ENCODE measurements around the gene DAAM2. TPM values are rescaled to one million over a fixed set of nuclear protein-coding genes. Genes with fewer than 3 reads are reported as not detected.

The DAAM2 gene
- total RNA-seq, 1 experiment from 2014 or later, result not detected

- Mint-ChIP-seq H3K36me3 (ENCODE audit: insufficient read depth, unreplicated experiment) (peaks cover 7% of the 10 kb centered on the region), H3K4me3 (ENCODE audit: unreplicated experiment) (no peak overlapping the region), H3K9me3 (ENCODE audit: unreplicated experiment) (no peaks in the 10 kb centered on the region), H3K27me3 (ENCODE audit: insufficient read depth, unreplicated experiment) (no peaks in the 10 kb centered on the region), H3K27ac (ENCODE audit: low read depth, unreplicated experiment) (no peak overlapping the region), H3K4me1 (ENCODE audit: insufficient read depth, unreplicated experiment) (no peaks in the 10 kb centered on the region)
- POLR2A ChIA-PET, result no interaction called here
- DNase-seq (ENCODE audit: unreplicated experiment), result no peak
- intact Hi-C loops (cut with micrococcal nuclease), result loop anchor here (10.0 kb wide), 1 partner anchor 696 kb away; no protein-coding TSS in a partner anchor
- CTCF ChIA-PET, result interaction anchor here (1.1 kb wide), 1 partner anchor 36 kb away, joined by 3 read pairs; no protein-coding TSS in a partner anchor
- BruUV-seq (replicated peaks), result no TSS peak
- TF ChIP-seq CTCF (IDR thresholded peaks at IDR 0.05; ENCODE audit: unreplicated experiment), result no peak
These were observed 109.0 kb downstream of the DAAM2 start for GRCh38 chr6:39901116-39901655.

- ChIA-PET POLR2A (no interaction called here), CTCF (interaction anchor here (1.1 kb wide), 1 partner anchor 37 kb away, joined by 3 read pairs; no protein-coding TSS in a partner anchor)
- Mint-ChIP-seq H3K27ac (ENCODE audit: low read depth, unreplicated experiment) (no peak overlapping the region), H3K27me3 (ENCODE audit: insufficient read depth, unreplicated experiment) (no peaks in the 10 kb centered on the region), H3K36me3 (ENCODE audit: insufficient read depth, unreplicated experiment) (peaks cover 11% of the 10 kb centered on the region), H3K4me3 (ENCODE audit: unreplicated experiment) (no peak overlapping the region), H3K4me1 (ENCODE audit: insufficient read depth, unreplicated experiment) (no peaks in the 10 kb centered on the region), H3K9me3 (ENCODE audit: unreplicated experiment) (no peaks in the 10 kb centered on the region)
- TF ChIP-seq CTCF (IDR thresholded peaks at IDR 0.05; ENCODE audit: unreplicated experiment), result no peak
- no TSS peak for BruUV-seq (replicated peaks)
- no peak for DNase-seq (ENCODE audit: unreplicated experiment)
- intact Hi-C loops (cut with micrococcal nuclease), result loop anchor here (10.0 kb wide), 1 partner anchor 697 kb away; no protein-coding TSS in a partner anchor
These were observed 109.5 kb downstream of the DAAM2 start for GRCh38 chr6:39901670-39902069.

GRCh38 chr6:39902136-39902535 is 110.0 kb downstream of the DAAM2 start:
- no peaks in the 10 kb centered on the region for H3K27me3 Mint-ChIP-seq (ENCODE audit: insufficient read depth, unreplicated experiment)
- ChIA-PET POLR2A (no interaction called here), CTCF (interaction anchor here (0.5 to 1.0 kb wide), 2 partner anchors 79 to 1417 kb away, joined by 3 read pairs; no protein-coding TSS in a partner anchor)
- DNase-seq (ENCODE audit: unreplicated experiment), result no peak
- no TSS peak for BruUV-seq (replicated peaks)
- TF ChIP-seq CTCF (IDR thresholded peaks at IDR 0.05; ENCODE audit: unreplicated experiment), result no peak
- peaks cover 11% of the 10 kb centered on the region for H3K36me3 Mint-ChIP-seq (ENCODE audit: insufficient read depth, unreplicated experiment)
- no peak overlapping the region for H3K4me3 Mint-ChIP-seq (ENCODE audit: unreplicated experiment)
- H3K4me1 Mint-ChIP-seq (ENCODE audit: insufficient read depth, unreplicated experiment), result no peaks in the 10 kb centered on the region
- H3K27ac Mint-ChIP-seq (ENCODE audit: low read depth, unreplicated experiment), result no peak overlapping the region
- intact Hi-C loops (cut with micrococcal nuclease), result loop anchor here (10.0 kb wide), 1 partner anchor 697 kb away; no protein-coding TSS in a partner anchor
- no peaks in the 10 kb centered on the region for H3K9me3 Mint-ChIP-seq (ENCODE audit: unreplicated experiment)

GRCh38 chr6:39902786-39903465 is 110.8 kb downstream of the DAAM2 start:
- BruUV-seq (replicated peaks), result no TSS peak
- Mint-ChIP-seq H3K36me3 (ENCODE audit: insufficient read depth, unreplicated experiment) (peaks cover 11% of the 10 kb centered on the region), H3K9me3 (ENCODE audit: unreplicated experiment) (no peaks in the 10 kb centered on the region), H3K27me3 (ENCODE audit: insufficient read depth, unreplicated experiment) (no peaks in the 10 kb centered on the region), H3K4me3 (ENCODE audit: unreplicated experiment) (no peak overlapping the region), H3K27ac (ENCODE audit: low read depth, unreplicated experiment) (no peak overlapping the region), H3K4me1 (ENCODE audit: insufficient read depth, unreplicated experiment) (no peaks in the 10 kb centered on the region)
- TF ChIP-seq CTCF (IDR thresholded peaks at IDR 0.05; ENCODE audit: unreplicated experiment), result no peak
- DNase-seq (ENCODE audit: unreplicated experiment), result no peak
- ChIA-PET POLR2A (no interaction called here), CTCF (interaction anchor here (0.5 to 1.8 kb wide), 3 partner anchors 11 to 1417 kb away, joined by 3 to 5 read pairs (median 3); no protein-coding TSS in a partner anchor)
- intact Hi-C loops (cut with micrococcal nuclease), result loop anchor here (10.0 kb wide), 1 partner anchor 698 kb away; no protein-coding TSS in a partner anchor
